GM11168 (cell line): Measurements from ENCODE around the gene KMT2B.

Source experiments
- in situ Hi-C: fragments of 300-500 bp; cut with MboI; formaldehyde crosslinking; loops from one replicate; pipeline ENCODE4 v1.12.0; 2022; ENCODE audit warnings: low sequenced_read_pairs; ENCODE audit not compliant: unreplicated experiment

Gene KMT2B

DNA sequence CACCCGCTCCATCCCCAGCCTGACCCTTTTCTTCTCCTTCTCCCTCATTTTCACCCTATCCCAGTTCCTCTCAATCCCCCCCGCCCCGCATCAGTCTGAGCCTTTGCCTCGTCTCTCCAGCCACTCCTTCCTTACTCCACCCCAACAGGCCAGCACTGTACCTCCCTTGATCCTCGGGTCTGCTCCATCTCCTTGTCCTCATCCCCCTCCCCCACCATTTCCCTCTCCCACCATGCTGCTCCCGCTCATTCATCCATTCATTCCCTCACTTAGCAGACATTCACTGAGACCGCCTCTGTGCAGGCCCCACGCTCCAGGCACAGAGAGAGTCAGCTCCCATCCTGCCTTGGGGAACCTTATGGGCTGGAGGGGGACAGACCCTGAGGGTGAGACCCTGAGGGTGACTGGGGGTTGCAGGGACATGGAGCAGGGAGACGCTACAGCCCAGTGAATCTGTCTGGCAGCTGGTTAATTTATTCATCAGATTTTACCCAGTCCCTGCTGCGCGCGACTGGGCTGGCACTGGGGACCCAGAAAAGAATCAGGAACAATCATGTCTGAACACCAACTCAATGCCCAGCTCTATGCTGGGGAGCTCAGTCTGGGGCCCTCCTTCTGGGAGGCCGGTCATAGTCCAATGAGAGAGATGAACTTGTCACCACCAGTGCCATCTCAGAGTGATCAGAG is 58.4 kb downstream of the KMT2B start:
- in situ Hi-C loops, result no loop called here

DNA sequence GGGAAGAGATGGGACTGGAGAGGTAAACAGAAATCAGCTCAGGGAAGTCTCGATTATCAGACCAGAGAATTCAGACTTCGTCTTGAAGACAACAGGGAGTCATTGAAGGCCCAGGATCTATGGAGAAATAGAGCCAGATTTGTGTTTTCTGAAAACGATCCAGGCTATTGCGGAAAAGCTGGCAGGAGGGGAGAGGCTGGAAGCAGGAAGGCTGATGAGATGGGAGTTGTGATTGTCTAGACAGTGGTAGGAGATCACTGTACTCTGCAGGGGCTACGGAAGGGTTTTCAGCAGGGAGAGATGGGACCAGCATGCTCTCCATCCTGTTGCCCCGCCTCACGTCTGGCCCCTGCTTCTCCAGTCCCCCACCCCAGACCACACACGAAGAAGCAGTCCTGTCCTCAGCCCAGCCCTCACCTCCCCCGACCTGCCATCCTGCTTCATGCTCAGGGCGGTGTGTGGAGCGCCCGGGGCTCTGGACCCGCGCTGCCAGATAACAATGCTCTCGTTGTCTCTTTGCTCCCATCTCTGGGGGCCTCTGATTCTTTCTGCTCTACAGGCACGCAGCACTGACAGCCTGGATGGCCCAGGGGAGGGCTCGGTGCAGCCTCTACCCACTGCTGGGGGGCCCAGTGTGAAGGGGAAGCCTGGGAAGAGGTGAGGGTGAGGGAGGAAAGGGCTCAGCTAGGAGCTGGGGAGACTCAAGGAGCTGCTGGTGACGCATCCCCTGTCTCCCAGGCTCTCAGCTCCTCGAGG is 59.5 kb downstream of the KMT2B start:
- in situ Hi-C loops, result no loop called here

DNA sequence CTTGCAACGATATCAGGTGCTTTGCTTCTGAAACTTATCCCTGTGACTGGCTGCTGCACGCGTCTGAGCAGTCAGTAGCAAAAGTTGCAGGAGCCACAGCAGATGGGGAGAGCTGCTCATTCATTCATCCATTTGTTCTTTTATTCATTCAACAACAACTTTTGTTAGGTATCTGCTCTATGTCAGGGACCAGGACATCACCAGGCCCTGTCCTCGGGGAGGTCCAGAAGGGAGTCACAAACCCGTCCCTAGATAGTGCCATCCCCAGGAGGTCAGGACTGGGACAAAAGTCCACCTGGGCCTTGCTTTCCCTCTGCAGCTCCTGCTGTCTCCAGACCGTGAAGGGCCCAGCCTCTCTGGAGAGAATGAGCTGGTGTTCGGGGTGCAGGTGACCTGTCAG is 60.2 kb downstream of the KMT2B start:
- in situ Hi-C loops, result no loop called here

DNA sequence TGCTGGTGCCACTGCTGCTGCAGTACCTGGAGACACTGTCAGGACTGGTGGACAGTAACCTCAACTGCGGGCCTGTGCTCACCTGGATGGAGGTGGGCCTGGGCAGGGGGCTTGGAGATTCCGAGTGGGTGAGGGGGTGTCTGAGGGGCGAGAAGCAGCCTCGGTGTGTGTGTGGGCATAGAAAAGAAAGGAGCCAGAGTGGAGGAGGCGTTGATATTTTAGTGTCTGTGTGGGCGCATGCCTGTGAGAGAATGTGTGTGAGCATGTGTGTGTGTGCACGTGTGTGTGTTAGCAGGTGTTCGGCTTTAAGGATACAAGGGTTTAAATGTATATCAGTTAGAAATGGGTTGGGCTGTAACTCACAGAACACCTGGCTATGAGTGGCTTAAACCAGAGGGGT is 61.2 kb downstream of the KMT2B start:
- in situ Hi-C loops, result no loop called here

DNA sequence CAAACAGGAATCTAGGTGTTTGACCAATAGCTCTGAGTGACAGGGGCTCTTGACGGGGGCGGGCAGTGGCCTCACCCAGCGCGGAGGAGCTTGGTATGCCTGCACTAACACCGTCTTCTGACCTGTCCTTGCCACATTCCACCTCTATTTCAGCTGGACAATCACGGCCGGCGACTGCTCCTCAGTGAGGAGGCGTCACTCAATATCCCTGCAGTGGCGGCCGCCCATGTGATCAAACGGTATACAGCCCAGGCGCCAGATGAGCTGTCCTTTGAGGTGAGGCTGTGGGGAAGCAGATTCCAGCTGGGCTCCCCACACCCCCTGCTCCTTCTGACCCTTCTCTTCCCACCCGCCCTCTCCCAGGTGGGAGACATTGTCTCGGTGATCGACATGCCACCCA is 62.3 kb downstream of the KMT2B start:
- in situ Hi-C loops, result no loop called here

DNA sequence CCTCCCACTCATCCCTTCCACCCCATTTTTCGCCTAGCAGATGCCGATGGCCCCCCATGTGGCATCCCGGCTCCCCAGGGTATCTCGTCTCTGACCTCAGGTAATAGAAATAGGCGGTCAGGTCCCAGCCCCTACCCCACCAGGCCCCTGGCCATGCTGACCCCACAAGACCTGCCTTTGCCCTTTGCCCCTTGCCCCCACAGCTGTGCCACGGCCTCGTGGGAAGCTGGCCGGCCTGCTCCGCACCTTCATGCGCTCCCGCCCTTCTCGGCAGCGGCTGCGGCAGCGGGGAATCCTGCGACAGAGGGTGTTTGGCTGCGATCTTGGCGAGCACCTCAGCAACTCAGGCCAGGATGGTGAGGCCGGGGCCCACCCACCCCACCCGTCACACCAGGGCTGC is 62.9 kb downstream of the KMT2B start:
- in situ Hi-C loops, result no loop called here

DNA sequence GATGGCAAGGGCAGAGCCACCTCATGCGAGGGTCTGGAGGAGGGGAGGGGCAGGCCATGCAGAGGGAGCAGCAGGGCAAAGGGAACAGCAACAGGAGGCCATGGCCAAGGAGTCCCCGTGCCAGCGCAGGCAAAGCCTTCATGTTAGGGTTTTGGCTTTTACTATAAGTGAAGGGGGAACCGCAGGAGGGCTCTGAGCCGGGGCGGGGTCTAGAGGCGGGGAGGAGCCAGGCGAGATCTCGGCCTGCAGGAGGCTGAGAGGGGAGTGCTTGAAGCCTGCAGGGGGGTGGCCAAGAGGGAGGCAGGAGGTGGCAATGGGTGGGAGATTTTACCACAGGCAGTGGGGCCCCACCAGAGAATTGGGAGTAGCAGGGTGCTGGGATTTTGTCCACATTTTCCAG is 63.8 kb downstream of the KMT2B start:
- in situ Hi-C loops, result no loop called here

DNA sequence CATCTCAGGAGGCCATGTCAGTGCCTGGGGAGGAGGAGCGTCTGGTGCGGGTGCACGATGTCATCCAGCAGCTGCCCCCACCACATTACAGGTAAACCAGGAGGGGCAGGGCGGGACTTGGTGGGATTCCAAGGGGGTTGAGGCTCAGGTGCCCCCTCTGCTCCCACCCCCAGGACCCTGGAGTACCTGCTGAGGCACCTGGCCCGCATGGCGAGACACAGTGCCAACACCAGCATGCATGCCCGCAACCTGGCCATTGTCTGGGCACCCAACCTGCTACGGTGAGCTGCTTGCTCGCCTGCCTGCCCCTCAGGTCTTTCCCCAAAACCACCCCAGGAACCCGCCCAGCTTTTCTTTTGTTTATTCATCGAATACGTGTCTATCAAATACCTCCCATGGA is 64.8 kb downstream of the KMT2B start:
- in situ Hi-C loops, result no loop called here

DNA sequence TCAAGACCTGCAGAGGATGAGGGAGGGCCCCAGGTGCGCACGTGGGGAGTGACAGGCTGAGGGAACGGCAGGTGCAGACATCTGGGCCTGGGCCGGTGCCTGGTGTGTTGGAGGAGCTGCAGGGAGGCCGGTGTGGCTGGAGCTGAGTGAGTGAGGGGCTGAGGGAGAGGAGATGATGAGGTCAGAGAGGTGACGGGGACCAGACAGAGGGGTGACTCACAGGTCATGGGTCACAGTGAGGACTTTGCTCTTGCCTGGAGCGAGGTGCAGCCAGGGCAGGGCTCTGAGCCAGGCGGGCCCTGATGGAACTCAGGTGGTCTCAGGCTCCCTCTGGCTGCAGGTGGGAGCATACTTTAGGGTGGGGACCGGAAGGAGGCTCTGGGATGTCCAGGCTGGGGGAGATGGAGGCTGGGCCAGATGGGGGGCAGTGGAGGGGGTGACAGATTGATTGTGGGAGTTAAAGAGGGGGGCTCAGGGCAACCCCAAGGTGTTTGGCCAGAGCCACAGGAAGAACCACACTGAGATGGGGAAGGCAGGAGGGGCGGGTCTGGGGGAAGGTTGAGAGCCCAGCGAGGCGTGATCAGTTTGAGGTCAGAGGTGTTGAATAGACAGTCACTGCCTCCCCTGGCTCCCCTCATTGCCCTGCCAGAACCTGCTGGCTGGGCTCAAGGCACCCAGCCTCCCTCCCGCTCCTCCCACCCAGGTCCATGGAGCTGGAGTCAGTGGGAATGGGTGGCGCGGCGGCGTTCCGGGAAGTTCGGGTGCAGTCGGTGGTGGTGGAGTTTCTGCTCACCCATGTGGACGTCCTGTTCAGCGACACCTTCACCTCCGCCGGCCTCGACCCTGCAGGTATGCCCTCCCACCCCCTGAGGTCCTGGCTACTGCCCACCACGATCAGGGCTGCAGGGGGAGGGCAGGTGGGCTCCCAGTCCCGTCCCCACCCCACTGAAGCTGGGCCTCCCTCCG is 65.9 kb downstream of the KMT2B start:
- in situ Hi-C loops, result no loop called here

DNA sequence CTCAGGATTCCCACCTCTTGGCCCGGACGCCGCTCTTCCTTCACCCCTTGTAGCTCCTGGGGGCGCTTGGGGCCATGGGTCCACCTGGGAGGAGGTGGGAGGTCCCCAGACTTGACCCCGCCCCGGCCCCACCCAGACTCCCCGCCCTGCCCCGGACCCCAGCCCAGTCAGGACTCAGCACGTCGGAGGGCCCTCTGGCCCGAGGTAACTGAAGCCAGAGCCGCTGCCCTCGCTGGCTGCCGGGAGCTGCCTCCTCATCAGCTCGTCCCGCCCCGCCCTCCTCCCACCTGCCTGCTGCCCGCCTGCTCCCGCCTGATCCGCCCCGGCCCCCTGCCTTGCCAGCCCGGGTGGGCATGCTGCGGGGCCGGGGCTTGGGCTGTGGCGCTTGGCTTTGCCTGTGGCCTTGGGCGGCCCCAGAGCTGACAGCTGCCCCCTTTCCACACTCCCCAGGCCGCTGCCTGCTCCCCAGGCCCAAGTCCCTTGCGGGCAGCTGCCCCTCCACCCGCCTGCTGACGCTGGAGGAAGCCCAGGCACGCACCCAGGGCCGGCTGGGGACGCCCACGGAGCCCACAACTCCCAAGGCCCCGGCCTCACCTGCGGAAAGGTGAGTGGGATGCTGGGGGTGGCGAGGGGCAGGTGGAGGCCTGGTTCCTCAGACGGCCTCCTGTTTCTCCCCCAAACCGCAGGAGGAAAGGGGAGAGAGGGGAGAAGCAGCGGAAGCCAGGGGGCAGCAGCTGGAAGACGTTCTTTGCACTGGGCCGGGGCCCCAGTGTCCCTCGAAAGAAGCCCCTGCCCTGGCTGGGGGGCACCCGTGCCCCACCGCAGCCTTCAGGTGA is 66.9 kb downstream of the KMT2B start:
- in situ Hi-C loops, result no loop called here

DNA sequence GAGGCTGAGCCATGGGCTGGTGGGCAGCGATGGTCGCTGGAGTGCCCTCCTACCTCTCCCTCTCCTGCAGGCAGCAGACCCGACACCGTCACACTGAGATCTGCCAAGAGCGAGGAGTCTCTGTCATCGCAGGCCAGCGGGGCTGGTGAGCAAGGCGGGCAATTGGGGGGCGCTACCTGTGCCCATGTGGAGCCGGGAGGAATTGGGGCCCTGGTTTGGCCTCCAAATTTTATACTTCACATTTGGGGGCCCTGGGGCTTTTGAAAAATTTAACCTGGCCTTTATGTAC is 67.5 kb downstream of the KMT2B start:
- in situ Hi-C loops, result no loop called here

DNA sequence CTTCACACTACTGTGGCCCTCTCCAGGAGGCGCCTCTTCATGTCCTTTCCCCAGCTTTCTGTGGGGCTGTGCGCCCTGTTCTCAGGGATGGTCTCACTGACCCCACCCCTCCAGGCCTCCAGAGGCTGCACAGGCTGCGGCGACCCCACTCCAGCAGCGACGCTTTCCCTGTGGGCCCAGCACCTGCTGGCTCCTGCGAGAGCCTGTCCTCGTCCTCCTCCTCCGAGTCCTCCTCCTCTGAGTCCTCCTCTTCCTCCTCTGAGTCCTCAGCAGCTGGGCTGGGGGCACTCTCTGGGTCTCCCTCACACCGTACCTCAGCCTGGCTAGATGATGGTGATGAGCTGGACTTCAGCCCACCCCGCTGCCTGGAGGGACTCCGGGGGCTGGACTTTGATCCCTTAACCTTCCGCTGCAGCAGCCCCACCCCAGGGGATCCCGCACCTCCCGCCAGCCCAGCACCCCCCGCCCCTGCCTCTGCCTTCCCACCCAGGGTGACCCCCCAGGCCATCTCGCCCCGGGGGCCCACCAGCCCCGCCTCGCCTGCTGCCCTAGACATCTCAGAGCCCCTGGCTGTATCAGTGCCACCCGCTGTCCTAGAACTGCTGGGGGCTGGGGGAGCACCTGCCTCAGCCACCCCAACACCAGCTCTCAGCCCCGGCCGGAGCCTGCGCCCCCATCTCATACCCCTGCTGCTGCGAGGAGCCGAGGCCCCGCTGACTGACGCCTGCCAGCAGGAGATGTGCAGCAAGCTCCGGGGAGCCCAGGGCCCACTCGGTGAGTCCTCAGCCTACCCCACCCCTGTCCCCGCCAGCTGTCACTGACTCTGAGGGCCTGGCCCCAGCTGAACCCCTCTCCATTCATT is 68.7 kb downstream of the KMT2B start:
- in situ Hi-C loops, result no loop called here

DNA sequence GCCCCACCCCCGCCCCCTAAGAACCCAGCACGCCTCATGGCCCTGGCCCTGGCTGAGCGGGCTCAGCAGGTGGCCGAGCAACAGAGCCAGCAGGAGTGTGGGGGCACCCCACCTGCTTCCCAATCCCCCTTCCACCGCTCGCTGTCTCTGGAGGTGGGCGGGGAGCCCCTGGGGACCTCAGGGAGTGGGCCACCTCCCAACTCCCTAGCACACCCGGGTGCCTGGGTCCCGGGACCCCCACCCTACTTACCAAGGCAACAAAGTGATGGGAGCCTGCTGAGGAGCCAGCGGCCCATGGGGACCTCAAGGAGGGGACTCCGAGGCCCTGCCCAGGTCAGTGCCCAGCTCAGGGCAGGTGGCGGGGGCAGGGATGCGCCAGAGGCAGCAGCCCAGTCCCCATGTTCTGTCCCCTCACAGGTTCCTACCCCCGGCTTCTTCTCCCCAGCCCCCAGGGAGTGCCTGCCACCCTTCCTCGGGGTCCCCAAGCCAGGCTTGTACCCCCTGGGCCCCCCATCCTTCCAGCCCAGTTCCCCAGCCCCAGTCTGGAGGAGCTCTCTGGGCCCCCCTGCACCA is 69.5 kb downstream of the KMT2B start:
- in situ Hi-C loops, result no loop called here
